ENCODE measurements around the gene TAS2R19.

The TAS2R19 gene

DNA sequence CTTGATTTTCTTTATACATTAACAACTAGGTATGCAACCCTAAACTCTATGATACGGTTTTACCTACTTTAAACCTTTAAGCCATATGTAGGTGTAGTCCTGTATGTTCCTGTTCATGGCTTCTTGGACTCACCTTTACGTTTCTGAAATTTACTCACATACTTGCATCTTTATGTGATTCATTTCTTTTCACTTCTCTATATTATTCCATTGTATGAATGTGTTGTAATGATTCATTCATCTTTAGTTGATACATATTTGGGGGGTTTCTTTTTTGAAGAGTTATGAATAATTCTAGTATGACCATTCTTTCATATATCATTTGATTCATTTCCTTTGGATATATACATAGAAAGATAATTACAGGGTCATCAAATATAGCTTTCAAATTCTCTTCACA lies 33.3 kb downstream of the TAS2R19 start:
- DNase-seq: no peak

- no peak for DNase-seq
These were observed 35.6 kb downstream of the TAS2R19 start, which contains the start of gene TAS2R50 for GRCh38 chr12:10986812-10987211. TSS of gene TAS2R50 (minus strand) at chr12:10986912. CDS start at chr12:10986860, 52 bp downstream.

DNA sequence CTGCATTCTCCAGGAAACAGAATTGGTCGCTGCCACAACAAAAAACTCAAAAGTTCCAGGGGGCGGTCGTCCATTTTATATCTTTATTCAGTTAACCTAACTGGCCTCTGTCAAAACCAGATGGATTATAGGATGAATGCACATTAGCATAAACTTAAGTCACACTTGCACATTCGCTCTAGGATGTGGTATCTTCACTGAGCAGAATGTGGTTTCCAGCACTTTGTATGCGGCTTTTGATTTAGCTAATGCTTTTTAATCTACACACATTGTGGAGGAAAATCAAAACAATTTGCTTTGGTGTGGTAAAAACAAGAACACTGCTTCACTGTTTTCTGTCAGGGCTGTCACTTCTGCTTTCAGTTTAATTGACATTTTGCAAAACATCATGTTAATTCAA lies 40.2 kb downstream of the TAS2R19 start:
- DNase-seq: no peak

GRCh38 chr12:10974965-10975364 lies 47.5 kb downstream of the TAS2R19 start:
- no peak for DNase-seq
